ENCODE measurements around the gene DUS2.
"Not testable (repeated sequence)": the region's sequence is repeated elsewhere in the genome, so short reads cannot be mapped to it uniquely, and the experiment has no call there.

Gene DUS2

DNA sequence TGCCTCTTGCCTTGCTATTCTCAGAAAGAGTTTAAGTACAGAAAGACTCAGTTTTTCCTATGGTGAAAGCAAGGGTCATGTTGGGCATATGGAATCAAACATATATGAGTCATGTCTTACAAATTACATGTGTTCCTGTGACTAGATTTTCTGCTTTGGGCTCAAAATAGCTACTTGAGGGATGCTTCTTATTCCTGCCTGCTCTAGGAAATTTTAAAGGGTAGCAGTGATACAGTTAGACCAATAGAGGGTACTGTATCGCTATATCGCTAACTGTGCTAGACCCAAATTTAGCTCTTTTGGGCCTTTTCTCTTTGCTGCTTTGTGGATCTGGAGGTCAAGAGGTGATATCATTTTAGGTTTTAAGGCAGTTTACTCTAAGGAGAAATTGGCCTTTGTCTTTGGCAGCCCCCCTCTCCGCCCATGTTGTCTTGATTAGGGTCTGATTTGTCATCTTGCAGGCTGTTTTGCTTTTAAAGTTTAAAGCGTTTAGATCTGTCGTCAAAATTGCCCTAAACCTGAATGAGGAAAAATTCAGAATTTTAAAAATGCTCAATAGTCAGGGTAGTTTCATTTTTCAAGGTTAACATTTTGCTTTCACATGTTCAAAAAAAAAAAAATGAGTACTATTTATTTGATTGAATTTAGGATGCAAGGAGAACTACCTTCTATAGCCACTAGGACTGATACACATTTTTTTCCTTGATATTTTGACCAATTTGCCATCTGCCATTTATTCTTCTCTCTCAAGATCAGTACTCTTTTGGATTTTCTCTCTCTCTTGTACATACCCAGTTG, 70.9 kb downstream of the DUS2 start:
- no peak for DNase-seq

DNA sequence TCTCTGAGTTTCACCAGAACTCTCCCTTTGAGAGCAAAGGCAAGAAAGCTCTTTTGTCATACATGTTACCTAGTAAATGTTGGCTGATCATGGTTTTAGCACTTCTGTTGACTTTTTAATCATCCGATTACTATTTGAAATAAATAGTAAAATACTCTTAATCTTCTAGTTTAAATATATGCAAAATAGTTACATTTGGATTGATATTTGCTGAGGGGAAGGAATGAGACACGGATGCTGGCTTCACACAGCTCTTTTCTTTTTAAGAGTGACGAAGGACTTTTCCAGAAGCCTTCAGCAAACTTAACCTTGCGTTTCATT, 71.5 kb downstream of the DUS2 start:
- no peak for DNase-seq

DNA sequence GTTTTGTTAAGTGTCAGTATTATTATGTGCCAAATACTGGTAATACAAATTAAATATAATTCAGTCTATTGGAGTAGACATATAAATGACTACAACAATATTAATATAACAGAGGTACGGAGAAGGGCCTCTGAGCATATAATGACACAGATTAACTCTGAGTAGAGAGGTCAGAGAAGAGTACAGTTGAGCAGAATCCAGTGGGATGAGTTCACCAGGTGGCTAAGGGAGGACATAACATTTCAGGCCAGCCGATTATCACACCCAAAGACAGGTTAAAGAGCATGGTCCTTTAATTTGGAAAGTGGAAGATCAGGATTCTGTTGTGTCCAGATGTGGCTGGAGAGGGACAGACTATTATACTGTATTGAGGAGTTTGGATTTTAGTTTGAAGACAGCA, 73.4 kb downstream of the DUS2 start:
- DNase-seq, result no peak

DNA sequence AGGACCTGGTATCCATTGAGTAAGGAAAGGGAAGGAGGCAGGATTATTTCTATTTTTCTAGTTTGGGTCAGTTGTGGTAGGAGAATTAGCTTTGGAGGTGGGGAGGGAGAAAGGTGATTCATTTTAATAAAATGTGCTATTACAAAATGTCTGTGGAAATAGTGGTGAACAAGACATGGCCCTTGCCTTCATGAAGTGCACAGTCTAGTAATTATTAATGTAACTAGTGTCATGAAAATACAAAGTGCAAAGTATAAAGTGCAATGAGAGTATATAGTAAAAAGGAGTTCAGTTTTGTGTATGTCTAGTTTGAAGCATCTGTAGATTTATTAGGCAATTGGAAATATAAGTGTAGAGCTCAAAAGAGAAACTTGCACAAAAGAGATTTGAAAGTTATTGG, 74.0 kb downstream of the DUS2 start:
- no peak for DNase-seq

DNA sequence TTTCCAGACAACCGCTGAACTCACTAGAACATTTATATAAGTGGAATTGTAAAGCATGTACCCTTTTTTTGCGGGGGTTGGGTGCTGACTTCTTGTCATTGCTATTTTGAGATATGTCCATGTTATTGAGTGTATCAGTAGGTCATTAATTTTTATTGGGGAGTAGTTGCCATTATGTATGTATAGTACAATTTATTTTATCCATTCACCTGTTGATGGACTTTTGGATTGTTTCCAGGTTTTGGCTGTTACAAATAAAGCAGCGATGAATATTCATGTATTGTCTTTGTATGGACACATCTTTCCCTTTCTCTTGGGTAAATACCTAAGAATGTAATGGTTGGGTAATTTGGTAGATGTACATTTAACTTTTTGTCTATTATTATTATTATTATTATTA, 74.8 kb downstream of the DUS2 start:
- DNase-seq, result no peak

DNA sequence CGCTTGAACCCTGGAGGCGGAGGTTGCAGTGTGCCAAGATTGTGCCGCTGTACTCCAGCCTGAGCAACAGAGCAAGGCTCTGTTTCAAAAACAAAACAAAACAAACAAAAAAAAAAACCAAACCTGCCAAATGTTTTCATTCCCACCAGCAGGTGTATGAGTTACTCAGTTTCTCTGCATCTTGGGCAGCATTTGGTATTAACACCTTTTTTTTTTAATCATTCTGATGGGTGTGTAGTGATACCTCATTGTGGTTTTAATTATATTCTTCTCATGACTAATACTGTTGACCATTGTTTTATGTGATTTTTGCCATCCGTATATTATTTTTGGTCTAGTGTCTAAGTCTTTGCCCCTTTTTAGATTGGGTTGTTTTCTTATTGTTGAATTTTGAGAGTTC, 77.4 kb downstream of the DUS2 start:
- DNase-seq, result no peak

DNA sequence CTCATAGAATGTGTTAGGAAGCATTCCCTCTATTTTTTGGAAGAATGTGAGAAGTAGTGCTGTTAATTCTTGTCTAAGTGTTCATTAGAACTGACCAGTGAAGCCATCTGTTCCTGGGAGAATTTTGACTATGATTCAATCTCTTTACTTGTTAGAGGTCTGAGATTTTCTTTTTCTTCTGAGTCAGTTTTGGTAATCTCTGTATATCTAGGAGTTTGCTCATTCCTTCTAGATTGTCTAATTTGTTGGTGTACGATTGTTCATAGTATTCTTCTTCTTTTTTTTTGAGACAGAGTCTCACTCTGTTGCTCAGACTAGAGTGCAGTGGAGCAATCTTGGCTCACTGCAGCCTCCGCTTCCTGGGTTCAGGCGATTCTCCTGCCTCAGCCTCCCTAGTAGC, 82.5 kb downstream of the DUS2 start:
- DNase-seq, result no peak

DNA sequence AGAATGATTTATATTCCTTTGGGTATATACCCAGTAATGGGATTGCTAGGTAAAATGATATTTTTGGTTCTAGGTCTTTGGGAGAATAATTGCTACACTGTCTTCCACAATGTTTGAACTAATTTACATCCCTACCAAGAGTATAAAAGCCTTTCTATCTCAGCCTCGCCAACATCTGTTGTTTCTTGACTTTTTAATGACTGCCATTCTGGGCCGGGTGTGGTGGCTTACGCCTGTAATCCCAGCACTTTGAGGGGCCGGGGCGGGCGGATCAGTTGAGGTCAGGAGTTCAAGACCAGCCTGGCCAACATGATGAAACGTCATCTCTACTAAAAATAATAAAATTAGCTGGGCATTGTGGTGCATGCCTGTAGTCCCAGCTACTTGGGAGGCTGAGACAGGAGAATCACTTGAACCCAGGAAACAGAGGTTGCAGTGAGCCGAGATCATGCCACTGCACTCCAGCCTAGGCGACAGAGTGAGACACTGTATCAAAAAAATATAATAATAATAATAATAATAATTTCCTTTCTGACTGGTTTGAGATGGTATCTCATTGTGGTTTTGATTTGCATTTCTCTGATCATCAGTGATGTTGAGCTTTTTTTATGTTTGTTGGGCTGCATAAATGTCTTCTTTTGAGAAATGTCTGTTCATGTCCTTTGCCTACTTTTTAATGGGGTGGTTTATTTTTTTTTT, 84.3 kb downstream of the DUS2 start:
- DNase-seq, result not testable (repeated sequence)

DNA sequence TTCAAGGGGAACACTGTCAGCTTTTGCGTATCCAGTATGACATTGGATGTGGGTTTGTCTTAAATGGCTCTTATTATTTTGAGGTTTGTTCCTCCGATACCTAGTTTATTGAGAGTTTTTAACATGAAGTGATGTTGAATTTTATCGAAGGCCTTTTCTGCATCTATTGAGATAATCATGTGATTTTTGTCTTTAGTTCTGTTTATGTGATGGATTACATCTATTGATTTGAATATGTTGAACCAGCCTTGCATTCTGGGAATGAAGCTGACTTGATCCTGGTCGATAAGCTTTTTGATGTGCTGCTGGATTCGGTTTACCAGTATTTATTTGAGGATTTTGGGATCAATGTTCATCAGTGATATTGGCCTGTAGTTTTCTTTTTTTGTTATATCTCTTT, 86.1 kb downstream of the DUS2 start:
- DNase-seq, result not testable (repeated sequence)

DNA sequence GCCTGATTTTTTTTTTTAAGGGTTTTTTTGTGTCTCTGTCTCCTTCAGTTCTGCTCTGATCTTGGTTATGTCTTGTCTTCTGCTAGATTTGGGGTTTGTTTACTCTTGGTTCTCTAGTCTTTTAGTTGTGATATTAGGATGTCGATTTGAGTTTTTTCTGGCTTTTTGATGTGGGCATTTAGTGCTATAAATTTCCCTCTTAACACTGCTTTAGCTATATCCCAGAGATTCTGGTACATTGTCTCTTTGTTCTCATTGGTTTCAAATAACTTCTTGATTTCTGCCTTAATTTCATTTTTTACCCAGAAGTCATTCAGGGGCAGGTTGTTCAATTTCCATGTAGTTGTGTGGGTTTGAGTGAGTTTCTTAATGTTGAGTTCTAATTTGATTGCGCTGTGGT, 87.5 kb downstream of the DUS2 start:
- not testable (repeated sequence) for DNase-seq

DNA sequence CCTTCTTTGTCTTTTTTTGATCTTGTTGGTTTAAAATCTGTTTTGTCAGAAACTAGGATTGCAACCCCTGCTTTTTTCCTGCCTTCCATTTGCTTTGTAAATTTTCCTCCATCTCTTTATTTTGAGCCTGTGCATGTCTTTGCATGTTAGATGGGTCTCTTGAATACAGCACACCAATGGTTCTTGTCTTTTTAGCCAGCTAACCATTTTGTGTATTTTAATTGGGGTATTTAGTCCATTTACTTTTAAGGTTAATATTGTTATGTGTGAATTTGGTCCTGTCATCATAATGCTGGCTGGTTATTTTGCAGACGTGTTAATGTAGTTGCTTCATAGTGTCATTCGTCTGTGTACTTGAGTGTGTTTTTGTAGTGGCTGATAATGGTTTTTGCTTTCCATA, 88.3 kb downstream of the DUS2 start:
- no peak for DNase-seq

DNA sequence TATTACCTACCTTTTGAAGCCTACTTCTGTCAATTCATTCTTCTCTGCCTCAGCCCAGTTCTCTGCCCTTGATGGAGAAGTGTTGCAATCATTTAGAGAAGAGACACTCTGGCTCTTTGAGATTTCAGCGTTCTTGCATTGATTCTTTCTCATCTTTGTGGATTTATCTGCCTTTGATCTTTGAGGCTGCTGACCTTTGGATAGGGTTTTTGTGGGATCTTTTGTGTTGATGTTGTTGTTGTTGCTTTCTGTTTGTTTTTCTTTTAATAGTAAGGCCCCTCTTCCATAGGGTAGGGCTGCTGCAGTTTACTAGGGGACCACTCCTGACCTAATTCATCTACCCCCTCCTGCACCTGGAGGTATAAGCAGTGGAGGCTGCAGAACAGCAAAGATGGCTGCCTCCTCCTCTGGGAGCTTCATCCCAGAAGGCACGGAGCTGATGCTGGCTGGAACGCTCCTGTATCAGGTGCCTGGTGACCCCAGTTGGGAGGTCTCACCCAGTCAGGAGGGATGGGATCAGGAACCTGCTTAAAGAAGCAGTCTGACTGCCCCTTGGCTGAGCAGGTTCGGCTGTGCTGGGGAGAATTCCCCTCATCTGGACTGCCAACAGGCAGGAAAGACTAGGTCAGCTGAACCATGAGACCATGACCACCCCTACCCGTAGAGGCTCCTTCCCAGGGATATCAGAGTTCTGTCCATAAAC, 90.1 kb downstream of the DUS2 start:
- no peak for DNase-seq

DNA sequence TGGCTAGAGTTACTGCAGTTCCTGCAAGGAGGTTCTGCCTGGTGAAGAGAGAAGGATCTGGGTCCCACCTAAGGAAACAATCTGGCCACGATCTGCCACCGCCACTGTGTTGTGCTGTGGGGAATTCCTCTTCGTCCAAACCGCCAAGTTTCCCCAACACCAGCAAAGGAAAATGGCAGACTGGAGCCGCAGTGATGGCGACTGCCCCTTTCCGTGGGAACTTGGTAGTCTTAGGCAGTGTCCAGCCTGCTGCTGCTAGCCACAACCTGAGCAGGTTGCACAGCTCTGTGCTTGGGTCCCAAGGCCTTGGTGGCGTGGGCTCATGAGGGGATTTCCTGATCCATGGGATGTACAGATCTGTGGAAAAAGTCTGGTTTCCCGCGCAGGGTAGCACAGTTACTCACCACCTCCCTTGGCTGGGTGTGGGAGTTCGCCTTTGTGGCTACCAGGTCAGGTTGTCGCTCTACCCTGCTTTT, 90.7 kb downstream of the DUS2 start:
- no peak for DNase-seq

DNA sequence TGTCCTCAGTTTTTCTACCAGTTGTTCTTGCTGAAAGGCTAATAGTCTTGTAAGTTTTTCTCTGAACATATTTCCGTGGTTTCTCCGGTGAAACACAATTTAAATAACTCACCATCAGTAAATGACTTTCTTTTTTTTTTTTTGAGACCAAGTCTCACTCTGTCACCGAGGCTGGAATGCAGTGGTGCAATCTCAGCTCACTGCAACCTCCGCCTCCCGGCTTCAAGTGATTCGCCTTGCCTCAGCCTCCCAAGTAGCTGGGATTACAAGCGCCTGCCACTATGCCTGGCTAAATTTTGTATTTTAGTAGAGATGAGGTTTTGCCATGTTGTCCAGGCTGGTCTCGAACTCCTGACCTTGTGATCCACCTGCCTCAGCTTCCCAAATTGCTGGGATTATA, 91.9 kb downstream of the DUS2 start:
- DNase-seq, result not testable (repeated sequence)

DNA sequence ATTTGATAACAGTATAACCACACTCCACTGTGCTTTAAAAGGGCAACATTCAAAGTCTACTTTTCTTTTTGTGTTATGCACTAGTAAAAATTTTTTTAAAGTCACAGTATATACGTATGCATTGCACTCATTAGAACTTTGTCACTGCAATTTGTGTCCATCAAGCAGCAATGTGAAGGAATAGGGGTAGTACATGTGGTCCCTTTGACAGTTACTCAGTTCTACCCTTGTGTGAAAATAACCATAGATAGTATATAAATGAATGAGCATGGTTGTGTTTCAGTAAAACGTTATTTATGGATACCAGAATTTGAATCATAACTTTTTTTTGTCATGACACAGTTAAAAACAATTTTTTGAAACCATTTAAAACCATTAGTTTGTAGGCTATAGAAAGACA, 92.8 kb downstream of the DUS2 start:
- no peak for DNase-seq

DNA sequence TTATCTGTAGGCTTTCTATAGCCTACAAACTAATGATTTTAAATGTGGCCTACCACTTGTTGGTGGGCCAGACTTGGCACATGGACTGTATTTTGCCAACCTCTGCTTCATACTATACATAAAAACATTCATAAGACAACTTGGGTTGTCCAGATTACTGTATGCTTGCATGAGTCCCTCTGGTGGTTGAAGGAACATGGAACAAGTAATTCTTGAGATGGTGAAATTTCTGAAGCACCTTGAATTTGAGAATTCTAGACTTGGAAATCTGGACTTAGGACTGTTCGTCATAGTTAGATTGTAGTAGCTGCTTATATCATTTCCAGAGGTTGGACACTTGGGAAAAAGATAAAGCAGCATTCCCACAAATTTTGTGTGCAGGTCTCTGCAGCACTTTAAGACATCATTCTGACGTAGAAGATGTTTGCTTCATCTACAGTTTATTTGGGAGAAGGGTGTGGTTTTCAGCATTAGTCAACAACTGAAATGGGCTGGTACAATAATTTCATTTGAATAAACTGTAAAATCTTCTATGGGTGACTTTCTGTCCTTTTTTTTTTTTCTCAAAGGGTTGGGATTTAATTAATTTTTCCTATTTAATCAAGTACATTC, 93.3 kb downstream of the DUS2 start:
- no peak for DNase-seq

DNA sequence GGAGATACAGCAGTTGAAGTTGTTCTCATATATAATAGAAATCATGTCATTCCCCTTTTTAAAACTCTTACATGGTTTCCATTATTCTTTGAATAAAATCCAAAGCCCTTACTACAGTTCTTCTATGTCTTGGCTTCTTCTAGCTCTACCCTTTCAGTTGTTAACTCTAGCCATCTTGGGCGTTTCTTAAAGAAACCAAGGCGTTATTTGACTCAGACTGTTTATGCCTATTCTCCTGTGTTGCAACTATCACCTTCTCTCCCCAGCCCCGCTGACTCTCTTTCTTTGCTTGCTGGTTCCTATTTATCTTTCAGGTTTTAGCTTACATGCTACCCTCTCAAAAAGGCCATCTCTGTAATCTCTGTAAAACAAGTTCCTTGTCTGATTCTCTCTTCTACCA, 94.8 kb downstream of the DUS2 start:
- no peak for DNase-seq

DNA sequence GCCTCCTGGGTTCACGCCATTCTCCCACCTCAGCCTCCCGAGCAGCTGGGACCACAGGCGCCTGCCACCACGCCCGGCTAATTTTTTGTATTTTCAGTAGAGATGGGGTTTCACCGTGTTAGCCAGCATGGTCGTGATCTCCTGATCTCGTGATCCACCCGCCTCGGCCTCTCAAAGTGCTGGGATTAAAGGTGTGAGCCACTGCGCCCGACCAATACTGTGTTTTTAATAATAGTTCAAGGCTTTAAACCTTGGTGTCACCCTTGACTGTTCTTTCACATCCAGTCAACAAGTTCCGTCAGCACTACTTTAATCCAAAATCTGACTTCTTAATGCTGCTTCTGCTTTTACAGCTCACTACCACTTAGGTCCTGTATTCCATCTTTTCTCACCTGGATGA, 95.9 kb downstream of the DUS2 start:
- not testable (repeated sequence) for DNase-seq

DNA sequence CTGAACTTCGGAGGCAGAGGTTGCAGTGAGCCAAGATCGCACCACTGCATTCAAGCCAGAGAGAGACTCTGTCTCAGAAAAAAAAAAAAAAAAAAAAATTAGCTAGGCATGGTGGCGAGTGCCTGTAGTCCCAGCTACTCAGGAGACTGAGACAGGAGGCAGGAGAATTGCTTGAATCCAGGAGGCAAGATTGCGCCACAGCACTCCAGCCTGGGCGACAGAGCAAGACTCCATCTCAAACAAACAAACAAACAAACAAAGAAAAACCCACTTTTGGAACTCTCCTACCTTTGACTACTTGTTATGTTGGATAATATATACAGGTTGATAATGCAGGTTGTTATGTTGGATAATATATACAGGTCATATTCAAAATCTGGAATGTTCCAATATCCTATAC, 97.4 kb downstream of the DUS2 start:
- not testable (repeated sequence) for DNase-seq

DNA sequence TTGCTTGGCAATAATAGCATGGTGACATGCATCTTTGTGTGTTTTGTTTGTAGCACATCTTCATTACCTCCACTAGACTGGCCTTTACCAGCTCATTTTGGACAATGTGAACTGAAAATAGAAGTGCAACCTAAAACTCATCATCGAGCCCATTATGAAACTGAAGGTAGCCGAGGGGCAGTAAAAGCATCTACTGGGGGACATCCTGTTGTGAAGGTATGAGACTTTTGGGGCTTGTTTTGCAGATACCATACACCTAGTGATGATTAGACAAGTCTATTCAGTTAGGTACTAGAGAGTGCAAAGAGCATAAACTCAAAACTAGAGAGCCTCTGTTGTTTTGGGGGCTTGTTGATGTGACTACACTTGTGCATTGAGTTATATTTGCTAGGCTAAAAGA, 103.3 kb downstream of the DUS2 start:
- DNase-seq, result no peak

DNA sequence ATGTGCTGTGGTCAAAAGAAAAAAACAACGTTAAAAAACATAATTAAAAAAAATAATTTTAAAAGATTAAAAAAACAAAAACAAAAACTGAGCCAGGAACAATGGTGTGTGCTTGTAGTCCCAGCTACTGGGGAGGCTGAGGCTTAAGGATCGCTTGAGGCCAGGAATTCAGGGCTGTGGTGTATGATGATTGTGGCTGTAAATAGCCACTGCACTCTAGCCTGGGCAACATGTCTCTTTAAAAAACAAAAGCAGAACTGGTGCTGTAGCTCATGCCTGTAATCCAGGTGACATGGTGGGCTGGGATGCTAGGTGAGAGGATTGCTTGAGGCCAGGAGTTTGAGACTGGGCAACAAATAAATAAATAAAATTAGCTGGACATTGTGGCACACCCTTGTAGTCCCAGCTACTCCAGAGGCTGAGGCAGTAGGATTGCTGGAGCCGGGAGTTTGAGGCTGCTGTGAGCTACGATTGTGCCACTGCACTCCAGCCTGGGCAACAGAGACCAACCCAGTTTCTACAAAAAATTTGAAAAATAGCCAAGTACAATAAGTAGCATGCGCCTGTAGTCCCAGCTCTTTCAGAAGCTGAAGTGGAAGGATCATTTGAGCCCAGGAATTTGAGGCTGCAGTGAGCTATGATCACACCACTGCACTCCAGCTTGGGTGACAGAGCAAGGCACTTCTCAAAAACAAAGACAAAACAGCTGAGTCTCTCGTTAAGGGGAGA, 105.7 kb downstream of the DUS2 start:
- peak; percentile 17 for DNase-seq
